ENCODE results near the gene ATG12. TPM values are rescaled to one million over a fixed set of nuclear protein-coding genes. Genes with fewer than 3 reads are reported as not detected.

The ATG12 gene
- polyA plus RNA-seq, 1 of the 3 experiments (the other 2 are of a cell fraction), result 29.1 TPM

GRCh38 chr5:115854139-115854538, 12.8 kb upstream of the ATG12 start:
- Histone ChIP-seq H3F3A (replicated peaks; ENCODE audit: insufficient read depth) (peaks cover 4% of the 10 kb centered on the region), H3K4me3 (ENCODE audit: low read depth in 2 of 2, low read length in 1 of 2) (no peak overlapping the region), H3K9ac (no peak overlapping the region), H3K9me3 (no peaks in the 10 kb centered on the region), H3K27ac (ENCODE audit: low read depth in 2 of 2, low read length in 1 of 2) (no peak overlapping the region), H4K20me1 (ENCODE audit: insufficient read depth) (peaks cover 22% of the 10 kb centered on the region), H3K27me3 (ENCODE audit: insufficient read depth) (no peaks in the 10 kb centered on the region), H3K9me2 (no peaks in the 10 kb centered on the region), H3K4me1 (ENCODE audit: control insufficient read depth in 1 of 2, insufficient read depth in 2 of 2, low read depth in 1 of 2, low read length in 1 of 2) (peaks cover 0 to 14% of the 10 kb centered on the region in 2 experiments; a peak in 3 of 4 replicates), H3K79me2 (ENCODE audit: insufficient read depth) (peaks cover 91% of the 10 kb centered on the region), H2AFZ (ENCODE audit: low read depth) (no peak overlapping the region), H3K4me2 (no peak overlapping the region), H3K36me3 (replicated peaks in 1 of 2; ENCODE audit: control insufficient read depth in 1 of 2, insufficient read depth in 2 of 2, low read length in 1 of 2) (no peaks in the 10 kb centered on the region)
- POLR2A ChIA-PET, result no interaction called here
- DNase-seq, result no peak
- TF ChIP-seq TAF1 (IDR thresholded peaks at IDR 0.05; ENCODE audit: borderline replicate concordance, low read depth, low read length), result no peak
- no peak for TF ChIP-seq FOXJ3 (CRISPR knock-in tag; IDR thresholded peaks at IDR 0.05)
- TF ChIP-seq RAD21 (IDR thresholded peaks at IDR 0.05; ENCODE audit: low read length), result no peak
- TF ChIP-seq JUND (IDR thresholded peaks at IDR 0.05), result no peak
- TF ChIP-seq RCOR1 (IDR thresholded peaks at IDR 0.05; ENCODE audit: low read length), result no peak
- TF ChIP-seq REST (IDR thresholded peaks at IDR 0.05; ENCODE audit: low read depth, low read length), result no peak
- no peak for TF ChIP-seq CTCF (IDR thresholded peaks at IDR 0.05)
- TF ChIP-seq ELF1 (IDR thresholded peaks at IDR 0.05), result no peak
- TF ChIP-seq NRF1 (IDR thresholded peaks at IDR 0.05; ENCODE audit: low read depth, low read length), result no peak
- TF ChIP-seq USF2 (IDR thresholded peaks at IDR 0.05; ENCODE audit: borderline replicate concordance, low read depth, low read length), result no peak
- TF ChIP-seq POLR2AphosphoS5 (IDR thresholded peaks at IDR 0.05; ENCODE audit: low read depth, low read length), result no peak
- TF ChIP-seq YY1 (IDR thresholded peaks at IDR 0.05; ENCODE audit: low read depth), result no peak
- CTCF ChIA-PET, result interaction anchor here (0.6 kb wide), 1 partner anchor 214 kb away, joined by 3 read pairs; no protein-coding TSS in a partner anchor
- WGBS (ENCODE audit: low lambda C conversion rate), result 93% methylated on average over 3 of the region's 3 CpGs

Data from SK-N-SH (cell line).